Measurements from ENCODE around the gene DGKA. TPM values are rescaled to one million over a fixed set of nuclear protein-coding genes. Genes with fewer than 3 reads are reported as not detected.
A peak's percentile ranks its signal among the peaks of the same experiment; 100 is the strongest.

DGKA gene
- total RNA-seq, 2 experiments from 2014 or later: 144 to 170 TPM

DNA sequence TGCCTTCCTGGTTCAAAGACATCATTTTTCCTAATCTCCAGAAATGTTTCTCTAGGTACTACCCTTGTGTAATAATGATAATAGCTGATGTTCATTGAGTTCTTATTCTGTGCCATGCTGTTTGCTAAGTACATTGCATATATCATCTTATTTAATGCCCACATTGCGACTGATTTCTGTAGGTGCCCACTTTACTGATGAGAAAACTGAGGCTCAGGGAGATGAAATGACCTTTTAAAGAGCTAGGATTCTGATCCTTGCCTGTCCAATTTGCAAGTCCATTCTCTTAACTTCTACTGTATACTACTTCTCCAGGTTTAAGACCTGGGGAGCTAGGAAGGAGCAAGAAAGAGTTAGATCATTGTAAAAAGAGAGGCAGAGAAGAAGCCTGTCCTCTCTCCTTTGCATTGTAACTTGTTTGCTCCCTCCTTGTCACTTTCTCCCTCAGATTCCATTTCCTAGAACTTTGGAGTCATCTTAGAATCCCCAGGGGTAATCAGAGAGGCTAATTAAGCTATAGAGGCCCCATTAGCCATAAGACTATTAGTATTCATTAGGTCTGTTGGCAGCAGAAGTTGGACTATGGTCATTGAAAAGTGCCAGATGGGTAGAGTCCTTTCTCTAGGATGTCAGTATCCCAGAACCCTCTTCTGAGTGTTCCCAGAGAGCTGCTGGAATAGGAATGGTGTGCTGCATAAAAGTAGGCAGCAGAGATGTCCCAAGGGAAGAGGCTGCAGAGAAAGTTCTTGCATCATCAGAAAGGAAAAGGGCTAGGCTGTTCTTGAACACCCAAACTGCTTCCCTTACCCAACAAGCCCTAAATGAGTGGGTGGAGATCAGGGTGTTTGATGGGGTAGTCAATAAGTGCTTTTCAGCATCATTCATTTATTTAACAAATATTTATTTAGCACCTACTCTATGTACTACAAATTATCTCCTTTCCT lies 3.1 kb downstream of the DGKA start:
- Histone ChIP-seq H3K9me3 (ENCODE audit: low read length) (no peaks in the 10 kb centered on the region), H3K79me2 (ENCODE audit: insufficient read depth, low read depth, low read length) (peaks cover 44% of the 10 kb centered on the region), H2AFZ (ENCODE audit: low read length) (no peak overlapping the region), H3K9me2 (ENCODE audit: insufficient read depth, low read length) (no peaks in the 10 kb centered on the region), H4K20me1 (ENCODE audit: insufficient read depth, low read length) (peaks cover 11% of the 10 kb centered on the region; the same call in 1 of the 2 replicates), H3K4me2 (ENCODE audit: low read length) (peak overlapping the region; percentile 86), H3K27ac (ENCODE audit: low read depth, low read length, poor library complexity, severe bottlenecking) (no peak overlapping the region), H3K4me3 (ENCODE audit: low read depth, low read length, poor library complexity, severe bottlenecking) (peak overlapping the region; percentile 78), H3K36me3 (ENCODE audit: insufficient read depth, low read length) (peaks cover 61% of the 10 kb centered on the region), H3K4me1 (ENCODE audit: insufficient read depth, low read length, poor library complexity, severe bottlenecking) (peaks cover 43% of the 10 kb centered on the region)
- TF ChIP-seq, protein P1, sequence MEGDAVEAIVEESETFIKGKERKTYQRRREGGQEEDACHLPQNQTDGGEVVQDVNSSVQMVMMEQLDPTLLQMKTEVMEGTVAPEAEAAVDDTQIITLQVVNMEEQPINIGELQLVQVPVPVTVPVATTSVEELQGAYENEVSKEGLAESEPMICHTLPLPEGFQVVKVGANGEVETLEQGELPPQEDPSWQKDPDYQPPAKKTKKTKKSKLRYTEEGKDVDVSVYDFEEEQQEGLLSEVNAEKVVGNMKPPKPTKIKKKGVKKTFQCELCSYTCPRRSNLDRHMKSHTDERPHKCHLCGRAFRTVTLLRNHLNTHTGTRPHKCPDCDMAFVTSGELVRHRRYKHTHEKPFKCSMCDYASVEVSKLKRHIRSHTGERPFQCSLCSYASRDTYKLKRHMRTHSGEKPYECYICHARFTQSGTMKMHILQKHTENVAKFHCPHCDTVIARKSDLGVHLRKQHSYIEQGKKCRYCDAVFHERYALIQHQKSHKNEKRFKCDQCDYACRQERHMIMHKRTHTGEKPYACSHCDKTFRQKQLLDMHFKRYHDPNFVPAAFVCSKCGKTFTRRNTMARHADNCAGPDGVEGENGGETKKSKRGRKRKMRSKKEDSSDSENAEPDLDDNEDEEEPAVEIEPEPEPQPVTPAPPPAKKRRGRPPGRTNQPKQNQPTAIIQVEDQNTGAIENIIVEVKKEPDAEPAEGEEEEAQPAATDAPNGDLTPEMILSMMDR (conservative IDR thresholded peaks at IDR 0.05; ENCODE audit: low read length): no peak
- TF ChIP-seq EZH2phosphoT487 (IDR thresholded peaks at IDR 0.05; ENCODE audit: borderline replicate concordance, low read depth, low read length): no peak
- CTCF ChIA-PET (ENCODE audit: unreplicated experiment): interaction anchor here (0.6 to 1.5 kb wide), 3 partner anchors 107 to 703 kb away, joined by 3 read pairs; no protein-coding TSS in a partner anchor
- no TSS peak for BruUV-seq (replicated peaks)
- POLR2A ChIA-PET: interaction anchor here (0.7 to 3.1 kb wide), 9 partner anchors 9 to 196 kb away, joined by 3 to 18 read pairs (median 5); partner anchors contain the start of genes ORMDL2, RAB5B and SARNP
- intact Hi-C loops (cut with micrococcal nuclease; ENCODE audit: unreplicated experiment): loop anchor here (2.0 kb wide), 1 partner anchor 33 kb away; the partner anchor contains the start of genes CDK2 and PMEL
- DNase-seq (ENCODE audit: low spot score): no peak

DNA sequence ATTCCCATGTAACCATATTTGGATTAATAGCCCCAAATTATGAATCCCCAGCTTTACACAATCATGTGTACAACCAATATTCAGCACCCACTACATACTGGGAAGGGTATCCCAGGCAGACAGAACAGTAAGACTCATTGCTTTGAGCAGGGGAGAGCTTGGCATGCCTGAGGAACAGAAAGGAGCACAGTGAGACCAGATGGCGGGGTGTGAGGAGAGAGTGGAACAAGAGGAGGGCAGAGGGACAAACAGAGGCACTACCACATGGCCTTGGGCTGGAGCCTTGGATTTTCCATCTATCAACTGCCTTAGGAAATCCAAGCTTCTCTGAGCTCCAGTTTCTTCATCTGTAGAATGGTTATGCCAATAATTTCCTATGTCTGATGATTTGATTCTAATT lies 3.8 kb downstream of the DGKA start:
- peaks cover 68% of the 10 kb centered on the region for H3K36me3 ChIP-seq (ENCODE audit: insufficient read depth, low read length)
- ChIA-PET CTCF (ENCODE audit: unreplicated experiment) (interaction anchor here (1.2 to 1.5 kb wide), 2 partner anchors 108 to 196 kb away, joined by 3 read pairs; no protein-coding TSS in a partner anchor), POLR2A (interaction anchor here (1.0 to 2.1 kb wide), 3 partner anchors 9 to 40 kb away, joined by 4 to 7 read pairs (median 5); no protein-coding TSS in a partner anchor)
- peaks cover 44% of the 10 kb centered on the region for H3K79me2 ChIP-seq (ENCODE audit: insufficient read depth, low read depth, low read length)
- H3K4me3 ChIP-seq (ENCODE audit: low read depth, low read length, poor library complexity, severe bottlenecking): no peak overlapping the region
- intact Hi-C loops (cut with micrococcal nuclease; ENCODE audit: unreplicated experiment): no loop called here
- peaks cover 11% of the 10 kb centered on the region; the same call in 1 of the 2 replicates for H4K20me1 ChIP-seq (ENCODE audit: insufficient read depth, low read length)
- H3K4me1 ChIP-seq (ENCODE audit: insufficient read depth, low read length, poor library complexity, severe bottlenecking): peaks cover 46% of the 10 kb centered on the region
- no TSS peak for BruUV-seq (replicated peaks)
- H2AFZ ChIP-seq (ENCODE audit: low read length): no peak overlapping the region
- DNase-seq (ENCODE audit: low spot score): no peak
- H3K27ac ChIP-seq (ENCODE audit: low read depth, low read length, poor library complexity, severe bottlenecking): no peak overlapping the region
- H3K9me3 ChIP-seq (ENCODE audit: low read length): no peaks in the 10 kb centered on the region
- H3K4me2 ChIP-seq (ENCODE audit: low read length): peak overlapping the region; percentile 86; the same call in 1 of the 2 replicates
- no peaks in the 10 kb centered on the region for H3K9me2 ChIP-seq (ENCODE audit: insufficient read depth, low read length)
- no peak for TF ChIP-seq EZH2phosphoT487 (IDR thresholded peaks at IDR 0.05; ENCODE audit: borderline replicate concordance, low read depth, low read length)
- TF ChIP-seq, protein P1 (conservative IDR thresholded peaks at IDR 0.05; ENCODE audit: low read length): no peak
